GM23338 (cell line): ENCODE data around the gene C16orf95.

ENCODE experiments used
- ETS1 ChIP-seq: IDR thresholded peaks from 2 replicates; pipeline ENCODE4 v1.6.1; 2016; ENCODE audit warnings: antibody characterized with exemption
- EZH2 ChIP-seq: fragments of 200-600 bp; sonication (generic); IDR thresholded peaks from one replicate; pipeline ENCODE4 v1.8.0; 2017; ENCODE audit warnings: antibody characterized with exemption, mild to moderate bottlenecking, low read depth; ENCODE audit not compliant: unreplicated experiment
- POLR2AphosphoS5 ChIP-seq: IDR thresholded peaks from 2 replicates; pipeline ENCODE4 v1.6.1; 2016; ENCODE audit warnings: antibody characterized with exemption, low read depth
- REST ChIP-seq: IDR thresholded peaks from one replicate; pipeline ENCODE4 v1.6.1; 2018; ENCODE audit warnings: antibody characterized with exemption; ENCODE audit not compliant: unreplicated experiment
- TF ChIP-seq, protein P1 (sequence below), 2 experiments: fragments of 200-600 bp in 1 of 2; sonication (generic) in 1 of 2; conservative IDR thresholded peaks; 2 replicates each; pipeline versions ENCODE4 v1.5.1 to v1.6.1; 2016 to 2017; ENCODE audit warnings: antibody characterized with exemption in 2 of 2, low read depth in 2 of 2, mild to moderate bottlenecking in 2 of 2, moderate library complexity in 1 of 2

DNA sequence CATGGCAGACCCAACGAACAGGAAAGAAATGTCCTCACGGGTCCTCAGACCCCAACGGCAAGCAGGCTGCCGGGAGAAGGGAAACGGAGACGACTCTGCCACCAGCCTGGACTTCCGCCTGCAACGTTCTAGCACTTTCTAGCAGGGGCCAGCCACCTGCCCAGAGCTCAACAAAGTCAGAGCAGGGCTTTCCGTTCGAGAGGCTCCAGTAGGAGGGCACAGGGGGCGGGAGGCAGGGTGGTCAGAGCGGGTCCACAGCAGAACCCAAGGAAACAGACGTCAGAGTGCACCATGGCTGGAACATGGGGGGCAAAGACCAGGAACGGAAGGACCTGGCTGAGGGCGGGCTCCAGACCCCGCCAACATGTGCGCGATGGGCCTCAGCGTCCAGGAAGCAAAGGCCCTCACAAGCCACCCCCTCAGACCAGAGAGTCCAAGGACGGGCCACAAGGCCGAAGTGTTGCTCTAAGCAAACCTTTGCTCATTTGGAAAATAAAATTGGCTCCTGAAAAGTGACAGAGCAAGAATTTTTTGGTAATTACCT lies 29.4 kb upstream of the C16orf95 start:
- TF ChIP-seq REST (no peak), POLR2AphosphoS5 (no peak), EZH2 (no peak), ETS1 (no peak)
- TF ChIP-seq, protein P1, sequence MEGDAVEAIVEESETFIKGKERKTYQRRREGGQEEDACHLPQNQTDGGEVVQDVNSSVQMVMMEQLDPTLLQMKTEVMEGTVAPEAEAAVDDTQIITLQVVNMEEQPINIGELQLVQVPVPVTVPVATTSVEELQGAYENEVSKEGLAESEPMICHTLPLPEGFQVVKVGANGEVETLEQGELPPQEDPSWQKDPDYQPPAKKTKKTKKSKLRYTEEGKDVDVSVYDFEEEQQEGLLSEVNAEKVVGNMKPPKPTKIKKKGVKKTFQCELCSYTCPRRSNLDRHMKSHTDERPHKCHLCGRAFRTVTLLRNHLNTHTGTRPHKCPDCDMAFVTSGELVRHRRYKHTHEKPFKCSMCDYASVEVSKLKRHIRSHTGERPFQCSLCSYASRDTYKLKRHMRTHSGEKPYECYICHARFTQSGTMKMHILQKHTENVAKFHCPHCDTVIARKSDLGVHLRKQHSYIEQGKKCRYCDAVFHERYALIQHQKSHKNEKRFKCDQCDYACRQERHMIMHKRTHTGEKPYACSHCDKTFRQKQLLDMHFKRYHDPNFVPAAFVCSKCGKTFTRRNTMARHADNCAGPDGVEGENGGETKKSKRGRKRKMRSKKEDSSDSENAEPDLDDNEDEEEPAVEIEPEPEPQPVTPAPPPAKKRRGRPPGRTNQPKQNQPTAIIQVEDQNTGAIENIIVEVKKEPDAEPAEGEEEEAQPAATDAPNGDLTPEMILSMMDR (conservative IDR thresholded peaks at IDR 0.05; ENCODE audit: low read depth in 2 of 2), result no peak
